GM18520 (cell line): Measurements from ENCODE around the gene ENOX2.

ENCODE experiments used
- ATAC-seq: cut with Tn5 transposase; IDR thresholded peaks from one replicate; pipeline ENCODE4 v1.9.1; 2021; ENCODE audit not compliant: unreplicated experiment

Gene ENOX2

DNA sequence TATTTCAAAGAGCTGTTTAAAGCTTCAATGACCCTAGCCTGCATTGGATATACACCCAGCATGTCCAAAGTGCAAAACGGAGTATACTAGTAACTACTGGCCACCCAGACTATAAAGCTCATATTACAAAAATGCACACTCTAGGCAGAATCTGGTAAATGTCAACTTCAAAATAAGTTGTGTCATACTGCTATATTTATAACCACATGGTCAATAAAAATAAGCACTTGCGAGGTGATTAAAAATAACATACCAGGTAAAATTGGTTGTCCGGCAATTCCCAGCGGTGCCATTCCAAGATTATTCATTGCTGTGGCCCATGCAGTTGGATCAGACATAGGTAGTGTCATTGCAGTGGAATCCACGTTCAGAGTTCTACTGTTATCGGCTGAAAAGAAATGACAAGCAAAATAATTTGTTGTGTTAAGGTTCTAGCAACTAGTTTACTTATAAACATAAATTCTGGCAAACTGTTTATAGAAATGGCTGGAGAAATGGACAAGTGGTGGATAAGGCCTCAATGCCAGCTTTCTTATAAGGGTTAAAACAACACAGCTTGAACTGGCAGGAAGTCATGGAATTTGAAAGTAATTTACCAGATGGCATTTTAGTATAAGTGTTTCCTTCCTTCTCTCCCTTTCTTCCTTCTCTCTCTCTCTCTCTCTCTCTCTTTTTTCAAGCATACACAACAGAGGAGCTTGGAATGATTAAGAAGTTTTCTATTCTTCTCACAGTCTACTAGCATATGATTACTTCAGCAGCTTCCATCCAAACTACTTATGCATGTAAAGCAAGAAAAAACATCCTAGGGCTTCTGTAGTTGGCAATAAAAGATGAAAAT is 199.9 kb downstream of the ENOX2 start:
- ATAC-seq = no peak

DNA sequence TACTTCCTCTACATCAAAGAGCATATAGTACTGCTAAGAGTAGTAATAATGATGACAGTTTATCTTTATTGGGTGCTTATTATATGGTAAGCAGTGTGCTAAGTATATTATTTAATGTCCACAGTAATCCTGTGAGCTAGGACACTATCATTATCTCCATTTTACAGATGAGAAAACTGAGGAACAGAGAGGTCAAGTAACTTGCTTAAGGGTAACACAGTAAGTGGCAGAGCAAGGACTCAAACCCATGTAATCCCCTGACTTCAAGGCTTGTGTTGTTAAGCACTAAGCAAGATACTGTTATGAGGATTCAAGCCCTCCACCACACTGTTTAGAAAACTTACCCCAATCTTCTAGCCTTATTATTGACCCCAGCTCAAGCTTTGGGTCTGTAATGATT is 202.4 kb downstream of the ENOX2 start:
- no peak for ATAC-seq

- no peak for ATAC-seq
Observed at GRCh38 chrX:130699618-130700017, 203.4 kb downstream of the ENOX2 start.

- no peak for ATAC-seq
Observed at GRCh38 chrX:130696542-130696941, 206.5 kb downstream of the ENOX2 start.

DNA sequence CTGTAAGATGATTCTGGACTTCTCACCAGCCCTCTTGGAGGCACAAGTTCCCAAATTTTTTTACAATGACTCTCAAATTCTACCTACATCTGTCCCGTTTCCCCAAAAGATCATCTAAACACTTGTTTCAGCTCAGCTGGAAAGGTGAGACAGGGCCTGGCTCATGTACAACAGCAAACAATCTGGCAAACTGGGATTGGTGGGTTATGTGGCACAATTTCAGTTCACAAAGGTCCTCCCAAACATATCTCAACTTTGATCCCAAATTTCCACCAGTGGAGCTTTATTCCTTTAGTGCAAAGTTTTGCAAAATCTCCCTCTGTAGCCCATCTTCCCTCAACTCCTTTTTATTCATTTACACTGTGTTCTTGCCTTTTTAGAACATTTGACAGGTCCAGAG is 207.1 kb downstream of the ENOX2 start:
- ATAC-seq = no peak

- ATAC-seq = no peak
Observed at GRCh38 chrX:130694983-130695382, 208.0 kb downstream of the ENOX2 start.

DNA sequence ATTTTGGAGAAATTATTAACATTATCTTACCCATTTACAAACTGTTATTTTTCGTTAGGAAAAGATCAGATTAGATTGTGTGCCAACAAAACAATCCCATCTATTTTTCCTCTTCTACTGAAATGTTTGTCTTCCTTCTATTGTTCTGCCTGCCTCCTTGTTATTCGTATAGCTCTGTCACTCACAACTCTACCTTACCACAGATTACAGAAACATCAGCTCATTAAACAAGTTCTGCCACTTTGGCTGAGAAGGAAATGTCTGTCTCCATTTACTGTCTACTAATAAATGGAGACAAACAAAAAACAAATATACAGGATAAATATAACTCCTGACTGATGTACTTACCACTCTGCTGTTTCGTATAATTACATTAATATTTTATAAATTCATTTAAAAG is 211.4 kb downstream of the ENOX2 start:
- no peak for ATAC-seq

DNA sequence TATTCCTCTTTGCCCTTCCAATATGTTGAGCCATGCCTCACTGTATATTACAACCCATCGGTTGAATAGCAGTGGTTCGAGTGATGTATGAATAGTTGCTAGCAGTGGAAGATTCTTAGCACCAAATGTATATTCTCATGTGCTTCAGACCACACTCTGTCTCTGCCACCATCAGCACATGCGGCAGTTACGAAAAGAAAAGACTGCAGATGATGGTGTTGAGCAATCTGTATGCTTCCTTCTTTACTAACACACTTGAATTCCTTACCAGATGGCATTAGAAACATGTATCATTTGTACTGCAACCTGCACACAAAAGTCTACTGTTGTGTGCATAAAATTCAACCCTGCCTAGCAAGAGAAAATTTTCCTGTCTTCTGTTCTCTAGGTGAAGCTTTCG is 214.6 kb downstream of the ENOX2 start:
- ATAC-seq = no peak

GRCh38 chrX:130682990-130683389 is 220.0 kb downstream of the ENOX2 start:
- no peak for ATAC-seq

GRCh38 chrX:130680164-130681035 is 222.6 kb downstream of the ENOX2 start:
- no peak for ATAC-seq

DNA sequence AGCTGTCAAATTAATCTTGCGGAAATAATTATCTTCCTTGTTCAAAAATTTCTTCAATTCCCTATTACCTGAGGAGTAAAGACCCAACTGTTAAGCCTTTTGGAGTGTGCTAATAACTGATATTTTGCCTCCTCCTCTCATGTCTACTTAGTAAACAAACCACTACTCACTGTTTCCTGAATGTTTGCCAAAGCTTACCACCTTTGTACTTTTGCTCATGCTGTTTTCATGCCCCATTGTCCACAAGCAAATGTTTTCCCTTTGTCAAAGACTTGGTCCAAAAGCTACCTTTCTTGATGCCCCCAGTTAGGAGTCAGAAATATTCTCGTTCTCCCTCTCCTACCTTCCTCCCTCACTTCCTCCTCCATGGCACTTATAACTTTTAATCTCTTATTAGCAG is 226.1 kb downstream of the ENOX2 start:
- ATAC-seq = no peak

DNA sequence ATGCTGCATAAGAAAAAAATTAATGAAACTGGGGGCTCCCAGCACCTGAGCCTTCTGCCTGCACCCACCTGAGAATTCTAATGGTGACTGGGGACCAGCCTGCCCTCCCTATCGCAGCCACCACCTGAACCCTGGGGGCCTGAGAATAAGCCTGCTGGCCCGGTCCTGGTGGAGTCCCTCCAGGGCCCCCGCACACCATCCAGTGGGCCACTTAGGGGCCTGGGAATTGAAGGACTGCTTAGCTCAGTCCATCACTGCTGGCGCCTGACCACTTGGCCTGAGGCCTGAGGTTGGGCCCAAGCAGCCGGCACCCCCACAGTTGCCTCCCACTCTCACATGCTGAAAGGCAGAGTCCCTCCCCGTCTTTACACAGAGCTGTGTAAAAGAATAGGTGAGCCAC is 230.8 kb downstream of the ENOX2 start:
- no peak for ATAC-seq

- no peak for ATAC-seq
Observed at GRCh38 chrX:130669233-130669632, 233.8 kb downstream of the ENOX2 start.

DNA sequence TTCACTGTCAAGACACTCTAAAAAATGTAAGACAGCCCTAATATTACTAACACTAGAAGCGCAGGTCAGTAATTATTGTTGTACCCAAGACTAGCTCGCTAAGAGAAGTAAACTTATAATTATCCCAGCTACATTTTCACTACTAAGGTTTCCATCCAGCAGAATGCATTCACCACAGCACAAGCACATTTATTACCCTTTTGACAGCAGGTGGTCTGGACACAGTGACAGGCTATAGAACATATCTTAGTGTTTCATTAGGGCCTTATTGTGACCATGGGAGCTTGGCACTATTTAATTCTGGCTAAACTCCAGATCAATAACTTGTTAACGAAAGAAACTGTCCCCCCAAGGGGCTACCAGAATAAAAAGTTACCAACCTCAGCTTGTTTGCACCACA is 237.7 kb downstream of the ENOX2 start:
- no peak for ATAC-seq

DNA sequence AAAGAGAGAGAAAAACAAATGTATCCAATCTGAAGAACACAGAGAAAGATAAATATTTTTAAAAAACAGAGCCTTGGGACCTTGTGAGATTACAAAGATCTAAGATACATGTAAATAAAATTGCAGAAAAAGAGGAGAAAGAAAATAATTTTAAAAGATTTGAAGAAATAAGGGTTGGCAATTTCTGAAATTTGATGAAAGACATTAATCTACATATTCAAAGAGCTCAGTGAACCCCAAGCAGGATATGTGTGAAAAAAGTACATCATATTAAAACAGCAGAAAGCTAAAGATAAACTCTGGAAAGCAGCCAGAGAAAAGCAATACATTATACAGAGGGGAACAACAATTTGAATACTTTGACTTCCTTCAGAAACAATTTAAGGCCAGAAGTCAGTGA is 244.7 kb downstream of the ENOX2 start:
- ATAC-seq = no peak

- ATAC-seq = no peak
Observed at GRCh38 chrX:130654409-130654950, 248.5 kb downstream of the ENOX2 start.

GRCh38 chrX:130652824-130653578 is 250.0 kb downstream of the ENOX2 start:
- ATAC-seq = no peak

- no peak for ATAC-seq
Observed at GRCh38 chrX:130649738-130650137, 253.3 kb downstream of the ENOX2 start.

DNA sequence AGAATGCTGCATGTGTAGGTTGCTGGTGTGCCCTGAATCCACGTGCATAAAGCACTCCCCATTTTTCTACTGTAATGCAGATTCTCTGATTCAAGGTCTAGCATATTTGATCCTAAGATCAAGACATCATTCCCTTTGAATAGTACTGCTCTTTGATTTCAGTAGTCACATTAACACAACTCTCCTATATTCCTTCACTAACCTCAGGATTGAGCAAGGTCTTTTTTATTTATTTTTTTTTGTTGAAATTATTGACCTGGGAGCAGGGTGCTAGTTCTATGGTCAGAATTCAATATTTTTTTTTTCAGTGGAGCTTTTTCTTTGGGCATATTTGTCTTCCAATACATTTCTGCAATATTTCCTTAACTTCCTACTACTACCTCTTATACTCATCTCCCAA is 255.5 kb downstream of the ENOX2 start:
- no peak for ATAC-seq

DNA sequence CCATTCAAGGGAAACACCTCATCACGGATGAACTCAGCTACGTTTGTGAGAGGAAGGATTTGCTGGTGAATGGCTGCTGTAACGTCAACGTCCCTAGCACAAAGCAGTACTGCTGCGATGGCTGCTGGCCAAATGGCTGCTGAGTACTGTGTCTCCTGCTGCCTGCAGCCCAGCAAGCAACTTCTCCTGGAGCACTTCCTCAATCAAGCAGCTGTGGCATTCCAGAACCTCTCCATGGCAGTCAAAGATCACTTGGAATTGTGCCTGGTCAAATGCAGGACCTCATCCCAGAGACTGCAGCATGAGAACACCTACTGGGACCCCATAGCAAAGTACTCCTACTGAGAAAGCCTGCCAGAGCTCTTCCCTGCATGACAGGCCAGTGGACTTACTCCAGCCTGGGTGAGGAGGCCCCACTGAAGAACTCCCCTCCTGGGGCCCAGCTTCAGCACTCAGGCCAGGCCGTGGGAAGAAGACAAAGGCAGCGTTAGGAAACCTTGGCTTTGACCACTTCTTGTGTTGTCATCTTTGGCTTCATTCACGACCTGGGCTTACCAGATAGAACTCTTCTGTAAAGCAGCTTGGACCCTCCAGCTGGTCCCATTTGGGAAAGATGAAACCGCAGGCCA is 256.9 kb downstream of the ENOX2 start:
- no peak for ATAC-seq

DNA sequence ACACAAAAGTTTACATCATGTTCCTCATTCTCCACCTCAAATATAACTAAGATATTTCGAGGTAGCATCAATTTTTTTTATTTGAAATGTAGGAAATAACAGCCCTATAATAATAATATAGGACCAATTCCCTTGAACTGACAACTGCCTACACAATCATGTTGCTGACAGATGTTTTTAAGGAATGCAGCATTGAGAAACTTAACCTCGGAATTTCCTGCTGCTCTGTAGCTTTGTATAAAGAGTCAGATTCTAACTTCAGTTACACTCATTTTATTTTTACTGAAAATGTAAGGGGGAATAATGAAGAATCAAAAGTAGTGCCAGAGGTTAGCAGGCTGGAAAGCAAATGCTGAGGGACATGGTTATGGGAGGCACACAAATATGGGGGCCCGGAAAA is 265.4 kb downstream of the ENOX2 start:
- ATAC-seq = no peak
